ENCODE data around the gene SETX. TPM values are rescaled to one million over a fixed set of nuclear protein-coding genes. Genes with fewer than 3 reads are reported as not detected.
"Not testable (repeated sequence)": the region's sequence is repeated elsewhere in the genome, so short reads cannot be mapped to it uniquely, and the experiment has no call there.

Gene SETX, protein sequence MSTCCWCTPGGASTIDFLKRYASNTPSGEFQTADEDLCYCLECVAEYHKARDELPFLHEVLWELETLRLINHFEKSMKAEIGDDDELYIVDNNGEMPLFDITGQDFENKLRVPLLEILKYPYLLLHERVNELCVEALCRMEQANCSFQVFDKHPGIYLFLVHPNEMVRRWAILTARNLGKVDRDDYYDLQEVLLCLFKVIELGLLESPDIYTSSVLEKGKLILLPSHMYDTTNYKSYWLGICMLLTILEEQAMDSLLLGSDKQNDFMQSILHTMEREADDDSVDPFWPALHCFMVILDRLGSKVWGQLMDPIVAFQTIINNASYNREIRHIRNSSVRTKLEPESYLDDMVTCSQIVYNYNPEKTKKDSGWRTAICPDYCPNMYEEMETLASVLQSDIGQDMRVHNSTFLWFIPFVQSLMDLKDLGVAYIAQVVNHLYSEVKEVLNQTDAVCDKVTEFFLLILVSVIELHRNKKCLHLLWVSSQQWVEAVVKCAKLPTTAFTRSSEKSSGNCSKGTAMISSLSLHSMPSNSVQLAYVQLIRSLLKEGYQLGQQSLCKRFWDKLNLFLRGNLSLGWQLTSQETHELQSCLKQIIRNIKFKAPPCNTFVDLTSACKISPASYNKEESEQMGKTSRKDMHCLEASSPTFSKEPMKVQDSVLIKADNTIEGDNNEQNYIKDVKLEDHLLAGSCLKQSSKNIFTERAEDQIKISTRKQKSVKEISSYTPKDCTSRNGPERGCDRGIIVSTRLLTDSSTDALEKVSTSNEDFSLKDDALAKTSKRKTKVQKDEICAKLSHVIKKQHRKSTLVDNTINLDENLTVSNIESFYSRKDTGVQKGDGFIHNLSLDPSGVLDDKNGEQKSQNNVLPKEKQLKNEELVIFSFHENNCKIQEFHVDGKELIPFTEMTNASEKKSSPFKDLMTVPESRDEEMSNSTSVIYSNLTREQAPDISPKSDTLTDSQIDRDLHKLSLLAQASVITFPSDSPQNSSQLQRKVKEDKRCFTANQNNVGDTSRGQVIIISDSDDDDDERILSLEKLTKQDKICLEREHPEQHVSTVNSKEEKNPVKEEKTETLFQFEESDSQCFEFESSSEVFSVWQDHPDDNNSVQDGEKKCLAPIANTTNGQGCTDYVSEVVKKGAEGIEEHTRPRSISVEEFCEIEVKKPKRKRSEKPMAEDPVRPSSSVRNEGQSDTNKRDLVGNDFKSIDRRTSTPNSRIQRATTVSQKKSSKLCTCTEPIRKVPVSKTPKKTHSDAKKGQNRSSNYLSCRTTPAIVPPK (N-terminal part only)
- 19.7 TPM for total RNA-seq
- long read RNA-seq, partial matches to known transcripts, result 2 of 4 reads
- long read RNA-seq, other reads (novel, unspliced or antisense), result 2 of 4 reads

DNA sequence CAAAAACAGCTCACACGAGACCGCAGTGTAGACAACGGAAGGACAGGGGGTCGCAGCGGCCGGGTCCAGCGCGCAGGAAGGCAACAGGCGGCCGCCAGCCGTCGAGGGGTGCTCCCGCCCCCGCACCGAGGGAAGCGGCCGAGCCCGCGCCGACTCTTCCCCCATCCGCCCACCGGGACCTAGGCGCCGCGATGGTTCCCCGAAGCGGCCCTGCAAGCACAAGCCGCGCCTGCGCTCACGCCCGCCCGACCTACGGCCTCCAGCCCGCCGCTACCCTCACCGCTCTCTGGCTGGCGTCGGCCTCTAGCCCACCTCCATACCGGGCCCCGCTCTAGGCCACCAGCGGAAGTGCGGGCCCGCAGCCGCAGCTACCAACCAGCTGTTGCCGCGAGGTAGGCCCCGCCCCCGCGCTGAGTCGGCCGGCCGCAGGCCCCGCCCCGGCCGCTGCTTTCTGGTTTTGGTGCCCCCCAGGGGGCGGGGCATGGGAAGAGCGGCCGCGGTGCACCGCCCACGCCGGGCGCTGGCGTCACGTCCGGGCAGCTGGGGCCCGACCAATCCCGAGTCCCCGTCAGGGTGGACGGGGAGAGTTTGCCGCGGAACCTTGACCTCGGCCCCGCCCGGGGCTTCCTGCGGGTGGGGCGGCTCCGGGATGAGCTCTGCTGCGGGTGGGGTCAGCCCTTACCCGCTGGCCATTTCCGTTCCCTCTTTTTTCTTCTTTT lies at the start of gene SETX:
Gene SETX (minus strand): TSS at position 350 of the 719 bp plus-strand sequence. CDS start 5,558 bp downstream, outside the sequence.
- ATAC-seq (ENCODE audit: poor library complexity) (peak; percentile 99), DNase-seq (peak; percentile 99)
- intact Hi-C loops (cut with DNase I), result no loop called here

DNA sequence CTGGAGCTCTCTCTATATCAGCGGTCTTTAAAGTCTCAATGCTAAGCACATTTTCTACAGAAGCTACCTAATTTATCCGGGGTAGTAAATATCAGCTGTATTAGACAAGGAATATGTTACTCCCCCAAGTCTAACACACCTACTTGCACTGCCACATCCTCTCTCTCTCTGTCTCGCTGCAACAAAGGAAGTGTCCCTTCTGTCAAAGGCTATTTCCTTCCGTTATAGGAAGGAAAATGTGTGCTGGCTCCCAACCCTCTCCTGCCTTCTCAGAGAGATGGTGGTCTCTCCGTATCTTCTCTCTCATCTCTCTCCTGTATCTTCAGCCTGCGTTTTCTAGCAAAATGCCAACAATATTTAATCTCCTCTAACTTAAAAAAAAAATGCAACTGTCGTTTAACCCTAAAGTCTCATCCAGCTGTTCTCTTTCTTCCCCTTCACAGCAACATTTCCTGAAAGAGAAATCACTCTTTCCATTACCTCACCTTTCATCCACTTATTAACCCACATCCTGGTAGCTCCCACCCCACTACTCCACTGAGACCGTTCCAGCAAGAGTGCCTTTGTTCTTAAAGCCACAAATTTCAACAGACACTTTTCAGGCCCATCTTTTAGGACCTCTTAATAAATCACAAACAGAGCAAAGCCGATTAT lies 49.6 kb upstream of the SETX start:
- intact Hi-C loops (cut with DNase I), result no loop called here
- no peak for DNase-seq
- ATAC-seq (ENCODE audit: poor library complexity), result no peak

DNA sequence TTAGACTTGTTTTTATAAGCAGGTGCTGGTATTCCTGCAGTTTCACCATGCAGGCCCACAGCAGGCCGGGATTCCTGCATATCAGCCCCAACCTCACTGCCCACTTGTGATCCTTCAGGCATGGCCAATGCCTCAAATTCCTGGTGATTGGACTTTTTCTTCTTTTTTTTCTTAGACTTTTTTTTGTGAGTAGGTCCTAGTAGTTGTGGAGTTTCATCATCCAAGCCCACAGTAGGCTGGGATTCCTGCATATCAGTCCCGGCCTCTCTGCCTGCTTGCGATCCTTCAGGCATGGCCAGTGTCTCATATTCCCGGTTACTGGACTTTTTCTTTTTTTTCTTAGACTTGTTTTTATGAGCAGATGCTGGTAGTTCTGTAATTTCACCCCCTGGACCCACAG lies 47.0 kb upstream of the SETX start:
- ATAC-seq (ENCODE audit: poor library complexity), result no peak
- DNase-seq, result no peak
- intact Hi-C loops (cut with DNase I), result no loop called here

DNA sequence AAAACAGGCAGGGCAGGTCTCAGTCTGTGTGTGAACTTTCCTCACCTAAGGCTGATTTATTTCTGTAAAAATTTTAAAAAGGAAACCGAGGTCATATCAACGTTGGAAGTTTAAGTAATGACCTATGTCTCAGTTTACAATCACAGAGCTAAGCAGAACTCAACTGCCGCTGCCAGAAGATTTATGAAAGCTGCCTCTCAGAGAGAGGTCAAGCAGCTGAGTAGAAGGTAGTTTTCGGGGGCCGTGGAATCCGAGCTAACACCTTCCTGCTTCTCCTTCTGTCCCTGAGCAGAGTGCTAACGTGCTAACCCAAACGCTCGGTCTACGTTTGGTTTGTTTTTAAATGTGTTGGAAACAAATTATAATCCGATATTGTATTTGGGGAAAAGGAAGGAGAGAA lies 40.8 kb upstream of the SETX start:
- no peak for ATAC-seq (ENCODE audit: poor library complexity)
- intact Hi-C loops (cut with DNase I), result no loop called here
- DNase-seq, result no peak

DNA sequence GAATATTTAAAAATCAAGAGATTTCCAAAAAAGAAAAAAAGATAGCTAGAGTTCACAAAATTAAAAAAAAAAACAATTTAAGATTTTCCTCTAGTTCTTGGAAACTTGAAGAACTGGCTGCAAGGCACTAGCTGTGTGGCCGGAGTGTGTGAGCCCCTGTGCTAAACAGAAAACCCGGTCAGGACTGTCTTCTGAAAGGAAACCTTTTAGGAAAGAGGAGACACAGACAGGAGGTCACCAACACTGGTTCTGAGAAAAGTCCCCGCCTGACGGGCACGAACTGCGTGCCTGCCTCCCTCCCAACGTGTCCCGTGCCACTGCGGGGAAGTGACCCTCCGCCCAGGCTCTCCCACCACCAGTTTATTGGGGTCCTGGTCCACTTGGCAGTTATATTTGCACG lies 36.7 kb upstream of the SETX start:
- ATAC-seq (ENCODE audit: poor library complexity) (no peak), DNase-seq (no peak)
- intact Hi-C loops (cut with DNase I), result no loop called here

DNA sequence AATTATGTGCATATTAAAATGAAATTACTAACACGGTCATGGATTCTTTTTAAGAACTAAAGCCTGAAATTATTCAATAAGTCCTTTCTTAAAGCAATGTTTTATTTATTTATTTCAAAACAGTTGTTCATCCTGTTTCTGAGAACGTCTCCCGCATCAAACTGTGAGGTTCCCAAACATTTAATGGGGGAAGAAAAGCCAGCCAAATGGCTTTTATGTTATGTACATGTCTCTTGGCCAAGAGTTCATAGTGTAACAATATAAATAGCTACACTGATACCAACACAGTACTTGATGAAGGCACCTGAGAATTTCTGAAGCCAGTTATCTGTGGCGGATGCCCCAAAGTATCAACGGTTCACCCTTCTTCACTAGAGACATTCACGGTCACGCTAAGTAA lies 36.2 kb upstream of the SETX start:
- ATAC-seq (ENCODE audit: poor library complexity) (peak; percentile 12), DNase-seq (no peak)
- intact Hi-C loops (cut with DNase I), result no loop called here

DNA sequence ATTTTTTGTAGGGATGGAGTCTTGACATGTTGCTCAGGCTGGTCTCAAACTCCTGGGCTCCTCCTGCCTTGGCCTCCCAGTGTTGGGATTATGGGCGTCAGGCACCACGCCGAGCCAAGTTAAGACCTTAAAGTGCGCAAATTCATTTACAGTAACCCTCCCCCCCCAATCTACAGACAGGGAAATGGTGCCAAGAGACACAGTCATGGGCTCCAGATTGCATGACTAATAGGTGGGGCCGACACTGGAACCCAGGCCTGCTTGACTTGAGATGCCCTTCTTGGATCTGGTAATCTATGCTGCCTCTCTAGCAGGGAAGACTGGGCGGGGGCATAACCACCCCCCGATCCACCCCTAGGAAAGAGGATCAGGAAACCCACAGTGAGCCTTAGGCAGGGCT lies 32.3 kb upstream of the SETX start:
- DNase-seq, result no peak
- intact Hi-C loops (cut with DNase I), result no loop called here
- ATAC-seq (ENCODE audit: poor library complexity), result no peak

DNA sequence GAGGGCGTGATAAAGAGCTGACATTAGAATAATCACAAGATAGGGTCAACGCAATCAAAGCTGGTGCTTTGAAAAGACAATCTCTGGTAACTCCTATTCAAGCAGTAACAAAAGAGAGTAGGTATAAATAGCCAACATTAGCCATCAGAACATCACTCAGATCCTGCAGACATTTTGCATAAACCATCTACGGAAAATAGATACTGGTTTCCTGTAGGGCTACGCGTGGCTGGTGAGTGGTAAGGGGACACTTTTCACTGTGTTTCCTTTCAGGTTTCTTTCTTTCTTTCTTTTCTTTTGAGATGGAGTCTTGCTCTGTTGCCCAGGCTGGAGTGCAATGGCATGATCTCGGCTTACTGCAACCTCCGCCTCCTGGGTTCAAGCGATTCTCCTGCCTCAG lies 29.6 kb upstream of the SETX start:
- intact Hi-C loops (cut with DNase I), result no loop called here
- ATAC-seq (ENCODE audit: poor library complexity) (no peak), DNase-seq (no peak)

DNA sequence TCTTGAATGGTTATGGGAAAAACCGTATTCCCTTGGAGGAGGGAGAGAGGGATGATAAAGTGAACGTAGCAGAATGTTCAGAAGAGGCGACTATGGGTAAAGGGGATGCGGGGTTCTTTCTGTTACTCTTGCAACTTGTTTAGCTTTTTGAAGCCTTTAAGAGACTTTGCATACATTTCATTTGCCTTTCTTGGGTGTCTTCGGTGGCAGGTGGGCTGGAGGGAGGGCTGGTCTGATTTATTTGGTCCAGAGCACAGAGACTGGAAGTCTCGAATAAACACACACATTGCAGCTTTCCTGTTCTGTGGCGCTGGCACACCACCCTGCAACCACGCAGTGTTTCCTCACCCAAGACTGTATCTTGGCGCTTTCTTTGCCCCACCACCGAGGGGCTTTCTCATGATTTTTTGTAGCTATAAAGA lies 28.7 kb upstream of the SETX start:
- DNase-seq, result no peak
- intact Hi-C loops (cut with DNase I), result no loop called here
- no peak for ATAC-seq (ENCODE audit: poor library complexity)

DNA sequence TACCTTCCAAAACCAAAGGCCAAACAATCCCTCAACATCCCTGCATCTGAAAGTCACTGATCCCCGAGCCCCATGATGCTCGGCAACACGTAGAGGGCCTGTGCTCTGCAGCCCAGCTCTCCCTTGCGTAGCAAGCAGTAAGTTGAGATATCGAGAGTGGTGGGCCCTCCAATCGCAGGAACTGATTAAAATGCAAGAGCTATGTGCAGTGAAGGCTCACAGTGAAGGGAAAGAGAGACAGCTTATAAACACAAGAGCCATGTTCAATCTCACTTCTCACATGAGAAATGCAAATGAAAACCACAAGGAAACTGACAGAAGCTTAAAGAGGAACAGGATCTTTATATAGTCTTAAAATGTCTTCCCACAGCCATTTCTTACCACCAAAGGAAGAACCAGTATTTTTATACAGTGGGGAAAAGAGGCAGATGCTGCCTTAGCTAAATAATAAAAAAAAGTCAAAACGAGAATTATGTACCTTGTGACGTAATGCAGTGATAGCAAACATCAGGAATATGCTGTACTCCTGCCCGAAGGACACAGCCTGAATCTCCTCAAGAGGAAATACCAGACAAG lies 27.3 kb upstream of the SETX start:
- ATAC-seq (ENCODE audit: poor library complexity) (no peak), DNase-seq (no peak)
- intact Hi-C loops (cut with DNase I), result no loop called here

DNA sequence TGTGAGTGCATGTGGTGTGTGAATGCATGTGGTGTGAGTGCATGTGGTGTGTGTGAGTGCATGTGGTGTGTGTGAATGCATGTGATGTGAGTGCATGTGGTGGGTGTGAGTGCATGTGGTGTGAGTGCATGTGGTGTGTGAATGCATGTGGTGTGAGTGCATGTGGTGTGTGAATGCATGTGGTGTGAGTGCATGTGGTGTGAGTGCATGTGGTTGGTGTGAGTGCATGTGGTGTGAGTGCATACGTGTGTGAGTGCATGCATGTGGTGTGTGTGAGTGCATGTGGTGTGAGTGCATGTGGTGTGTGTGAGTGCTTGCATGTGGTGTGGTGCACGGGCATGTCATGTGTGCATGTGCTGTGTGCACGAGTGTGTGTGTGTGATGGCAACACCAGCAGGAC lies 23.6 kb upstream of the SETX start:
- ATAC-seq (ENCODE audit: poor library complexity); intact Hi-C loops (cut with DNase I); DNase-seq: not testable (repeated sequence)

DNA sequence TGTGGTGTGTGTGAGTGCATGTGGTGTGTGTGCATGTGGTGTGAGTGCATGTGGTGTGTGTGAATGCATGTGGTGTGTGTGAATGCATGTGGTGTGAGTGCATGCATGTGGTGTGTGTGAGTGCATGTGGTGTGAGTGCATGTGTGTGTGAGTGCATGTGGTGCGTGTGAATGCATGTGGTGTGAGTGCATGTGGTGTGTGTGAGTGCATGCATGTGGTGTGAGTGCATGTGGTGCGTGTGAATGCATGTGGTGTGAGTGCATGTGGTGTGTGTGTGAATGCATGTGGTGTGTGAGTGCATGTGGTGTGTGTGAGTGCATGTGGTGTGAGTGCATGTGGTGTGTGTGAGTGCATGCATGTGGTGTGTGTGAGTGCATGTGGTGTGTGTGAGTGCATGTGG lies 23.0 kb upstream of the SETX start:
- ATAC-seq (ENCODE audit: poor library complexity); DNase-seq; intact Hi-C loops (cut with DNase I): not testable (repeated sequence)

DNA sequence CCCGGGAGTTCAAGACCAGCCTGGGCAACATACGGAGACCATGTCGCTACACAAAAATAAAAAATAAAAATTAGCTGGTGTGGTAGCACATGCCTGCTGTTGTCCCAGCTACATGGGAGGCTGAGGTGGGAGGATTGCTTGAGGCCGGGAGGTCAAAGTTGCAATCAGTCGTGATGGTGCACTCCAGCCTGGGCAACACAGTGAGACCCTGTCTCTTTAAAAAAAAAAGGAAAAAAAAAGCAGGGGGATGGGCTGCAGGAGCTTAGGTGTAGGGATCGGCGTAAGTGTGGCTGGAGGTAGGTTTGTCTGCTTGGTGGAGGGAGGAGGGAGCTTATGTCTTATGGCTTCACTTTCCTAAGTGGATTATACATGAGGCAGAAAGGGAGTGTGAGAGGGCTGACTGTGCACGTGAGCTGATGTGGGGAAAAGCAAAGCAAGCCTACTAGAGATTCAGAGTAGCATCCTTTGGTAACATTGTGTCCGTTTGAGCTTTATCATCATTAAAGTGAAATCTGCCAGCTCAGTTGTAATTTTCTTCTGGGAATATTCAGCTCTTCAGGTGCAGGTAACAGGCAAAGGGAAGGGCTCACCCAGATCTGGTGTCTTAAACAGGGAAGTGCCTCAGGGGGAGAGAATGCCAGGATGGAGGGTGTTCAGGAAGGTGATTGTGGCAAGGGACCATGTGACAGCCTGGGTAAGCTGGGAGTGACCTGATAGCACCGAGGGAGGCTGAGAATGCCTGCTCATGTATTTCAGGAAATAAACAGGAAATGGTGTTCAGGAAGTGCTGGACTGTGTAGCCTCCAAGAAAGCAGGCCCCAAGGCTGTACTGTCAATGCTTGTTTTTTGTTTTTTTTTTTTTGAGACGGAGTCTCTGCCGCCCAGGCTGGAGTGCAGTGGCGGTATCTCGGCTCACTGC lies 17.6 kb upstream of the SETX start:
- intact Hi-C loops (cut with DNase I), result no loop called here
- DNase-seq, result peak; percentile 50
- ATAC-seq (ENCODE audit: poor library complexity), result peak; percentile 80

DNA sequence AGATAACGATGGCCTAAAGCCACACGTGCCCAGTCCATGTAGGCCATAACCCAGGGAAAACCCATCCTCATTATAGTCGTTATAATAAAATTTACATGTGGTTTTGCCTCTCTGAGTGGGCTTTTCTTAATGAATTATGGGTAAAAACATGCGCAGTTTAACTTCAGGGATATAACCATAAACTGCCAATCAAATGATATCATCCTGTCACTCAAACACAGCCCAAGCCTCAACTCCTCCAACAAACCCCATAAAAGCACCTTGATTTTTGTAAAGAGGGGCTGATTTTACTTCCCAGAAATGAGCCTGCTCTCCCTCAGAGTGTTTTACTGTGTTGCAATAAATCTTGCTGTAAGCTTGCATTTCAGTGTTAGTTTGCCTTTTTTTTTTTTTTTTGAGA lies 15.8 kb upstream of the SETX start:
- ATAC-seq (ENCODE audit: poor library complexity) (no peak), DNase-seq (no peak)
- intact Hi-C loops (cut with DNase I), result no loop called here

DNA sequence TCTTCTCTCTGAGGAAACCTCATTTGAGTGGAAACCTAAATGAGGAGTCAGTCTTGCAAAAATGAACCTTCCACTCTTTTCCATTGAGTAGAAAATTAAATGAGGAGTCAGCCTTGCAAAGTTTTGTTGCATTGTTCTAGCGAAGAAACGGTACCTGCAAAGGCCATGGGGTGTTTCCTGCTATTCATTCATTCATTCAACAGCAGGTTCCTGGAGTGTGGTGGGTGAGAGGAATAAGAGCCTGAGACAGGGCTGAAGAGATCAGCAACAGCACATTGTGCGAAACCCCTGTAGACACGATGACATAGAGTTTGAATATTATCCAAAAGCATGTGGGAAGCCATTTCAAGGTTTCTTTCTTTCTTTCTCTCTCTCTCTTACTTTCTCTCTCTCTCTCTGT lies 14.6 kb upstream of the SETX start:
- no peak for DNase-seq
- intact Hi-C loops (cut with DNase I), result no loop called here

DNA sequence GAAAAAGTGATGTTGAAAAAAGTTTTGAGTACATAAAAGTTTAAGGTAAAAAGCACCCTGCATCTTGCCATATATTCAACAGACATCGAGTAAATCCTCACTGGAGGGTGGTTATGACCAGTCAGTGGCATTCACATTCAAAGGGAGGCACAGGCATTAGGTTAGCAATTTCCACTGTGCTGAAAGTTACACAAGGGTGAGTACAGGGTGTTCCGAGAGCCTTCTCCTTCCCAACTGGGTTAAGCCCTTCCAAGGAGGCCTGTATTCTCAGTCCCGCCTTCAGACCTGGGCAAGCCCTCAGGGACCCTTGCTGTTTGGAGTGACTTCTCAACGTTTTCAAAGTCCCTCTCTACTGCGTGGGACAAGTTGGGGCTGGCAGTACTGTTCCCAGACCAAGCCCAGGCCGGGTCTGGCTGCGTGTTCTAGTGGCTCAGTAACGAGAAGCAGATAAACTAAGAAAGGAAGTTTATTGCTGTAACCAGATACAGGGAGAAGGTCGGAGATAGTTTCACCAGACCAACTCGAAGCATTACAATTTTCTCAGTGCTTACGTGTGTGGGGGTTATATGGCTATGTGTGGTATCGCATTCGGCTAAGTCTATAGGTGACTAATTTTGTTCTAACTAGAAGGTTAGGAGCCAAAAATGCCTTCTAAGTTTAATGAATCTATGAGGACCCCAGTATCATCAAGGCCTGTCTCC lies 13.0 kb upstream of the SETX start:
- intact Hi-C loops (cut with DNase I), result no loop called here
- DNase-seq, result no peak
- ATAC-seq (ENCODE audit: poor library complexity), result no peak

More for the DNA sequence above, 14.6 kb upstream of the SETX start:
- ATAC-seq (ENCODE audit: poor library complexity), result no peak

All from Right ventricle myocardium superior (tissue), 1 donor.